HL-60 (cell line): ENCODE results near the gene ATXN7L1.

Source experiments
- CTCF ChIP-seq: IDR thresholded peaks from one replicate; pipeline ENCODE4 v1.5.1; 2011; ENCODE audit warnings: low read length, control low read depth, inconsistent platforms; ENCODE audit not compliant: insufficient read depth
- GABPA ChIP-seq: IDR thresholded peaks from 2 replicates; pipeline ENCODE4 v1.6.1; 2012; ENCODE audit warnings: low read depth
- POLR2AphosphoS5 ChIP-seq: IDR thresholded peaks from 2 replicates; pipeline ENCODE4 v1.6.1; 2012; ENCODE audit warnings: low read depth
- REST ChIP-seq: IDR thresholded peaks from 2 replicates; pipeline ENCODE4 v1.6.1; 2012; ENCODE audit warnings: low read depth; ENCODE audit not compliant: insufficient replicate concordance
- SPI1 ChIP-seq: IDR thresholded peaks from 2 replicates; pipeline ENCODE4 v1.6.1; 2012; ENCODE audit warnings: low read depth, mild to moderate bottlenecking, borderline replicate concordance

GRCh38 chr7:105682341-105683060 lies 193.9 kb downstream of the ATXN7L1 start:
- TF ChIP-seq CTCF, result no peak
- no peak for TF ChIP-seq POLR2AphosphoS5
- TF ChIP-seq SPI1, result no peak
- no peak for TF ChIP-seq GABPA
- no peak for TF ChIP-seq REST
